H1 (cell line): ENCODE results near the gene IL1R1. TPM values are rescaled to one million over a fixed set of nuclear protein-coding genes. Genes with fewer than 3 reads are reported as not detected.

Experiments
- CTCF ChIA-PET: fragments of 300-600 bp; sonication (Branson Sonifier 250); formaldehyde crosslinking; loops from one replicate; lab custom pipeline; 2021; ENCODE audit not compliant: partially characterized antibody; lab: Charles Lee
- POLR2A ChIA-PET: fragments of 300-600 bp; sonication (Branson Sonifier 250); formaldehyde crosslinking; loops from one replicate; lab custom pipeline; 2021; ENCODE audit warnings: inconsistent platforms; ENCODE audit not compliant: partially characterized antibody; lab: Charles Lee
- DNase-seq, 2 experiments: peaks; one replicate each; pipeline versions ENCODE4 v3.0.0 to v3.0.0-alpha.2; 2010 to 2022; ENCODE audit warnings: low spot score in 2 of 2, low read depth in 1 of 2, mixed read lengths in 1 of 2
- FAIRE-seq: peaks from 2 replicates; lab custom pipeline; 2011; peaks lifted over from hg19 to GRCh38; lab: Jason Lieb, UNC
- H2AFZ ChIP-seq: 2 replicates; pipeline ENCODE4 v1.8.1; 2012; ENCODE audit warnings: low read length, inconsistent platforms
- H2AK5ac ChIP-seq: 2 replicates; pipeline ENCODE4 v1.6.1; 2013; ENCODE audit warnings: low read depth, low read length
- H2BK120ac ChIP-seq: replicated peaks from 2 replicates; pipeline ENCODE3; 2013; ENCODE audit warnings: low read depth, low read length, inconsistent platforms
- H2BK12ac ChIP-seq: 2 replicates; pipeline ENCODE4 v1.6.1; 2013; ENCODE audit warnings: low read depth, low read length
- H2BK15ac ChIP-seq: 2 replicates; pipeline ENCODE4 v1.6.1; 2013; ENCODE audit warnings: low read length
- H2BK20ac ChIP-seq: 2 replicates; pipeline ENCODE4 v1.6.1; 2013; ENCODE audit warnings: low read length
- H2BK5ac ChIP-seq: 2 replicates; pipeline ENCODE4 v1.6.1; 2013; ENCODE audit warnings: low read depth, low read length
- H3K14ac ChIP-seq: 2 replicates; pipeline ENCODE4 v1.6.1; 2013; ENCODE audit warnings: inconsistent platforms; ENCODE audit not compliant: insufficient read length
- H3K18ac ChIP-seq: 2 replicates; pipeline ENCODE4 v1.6.1; 2013; ENCODE audit warnings: low read length; ENCODE audit errors: extremely low read depth
- H3K23ac ChIP-seq: 2 replicates; pipeline ENCODE4 v1.6.1; 2013; ENCODE audit warnings: inconsistent platforms; ENCODE audit not compliant: insufficient read length
- H3K23me2 ChIP-seq: 2 replicates; pipeline ENCODE4 v1.6.1; 2013; ENCODE audit warnings: low read depth, low read length
- H3K27ac ChIP-seq: 2 replicates; pipeline ENCODE4 v1.6.1; 2011; ENCODE audit warnings: low read depth, low read length, inconsistent platforms
- H3K27me3 ChIP-seq, 4 experiments: replicated peaks in 1 of 4; 1 replicate in 1 of 4; 2 replicates in 3 of 4; pipeline versions ENCODE4 v1.6.1 to v1.8.1; 2011 to 2013; ENCODE audit warnings: low read length in 3 of 4, mild to moderate bottlenecking in 3 of 4, inconsistent platforms in 2 of 4, mixed read lengths in 2 of 4, moderate library complexity in 1 of 4; ENCODE audit not compliant: control insufficient read depth in 3 of 4, insufficient read depth in 3 of 4; ENCODE audit errors: extremely low read depth in 1 of 4
- H3K36me3 ChIP-seq, 4 experiments: 2 replicates each; pipeline versions ENCODE4 v1.6.1 to v1.8.1; 2011 to 2013; ENCODE audit warnings: mild to moderate bottlenecking in 4 of 4, low read length in 3 of 4, moderate library complexity in 2 of 4, control low read depth in 1 of 4, inconsistent platforms in 1 of 4; ENCODE audit not compliant: insufficient read depth in 4 of 4, control insufficient read depth in 2 of 4
- H3K4ac ChIP-seq: replicated peaks from 2 replicates; pipeline ENCODE3; 2013; ENCODE audit warnings: low read length, low read depth, mixed read lengths, inconsistent platforms; ENCODE audit not compliant: insufficient read length
- H3K4me1 ChIP-seq, 4 experiments: replicated peaks in 1 of 4; 1 replicate in 1 of 4; 2 replicates in 3 of 4; pipeline versions ENCODE4 v1.6.1 to v1.8.1; 2011 to 2013; ENCODE audit warnings: low read length in 3 of 4, inconsistent platforms in 2 of 4, mixed read lengths in 1 of 4; ENCODE audit not compliant: insufficient read depth in 4 of 4, control insufficient read depth in 3 of 4
- H3K4me2 ChIP-seq, 2 experiments: 2 replicates each; pipeline versions ENCODE4 v1.6.1 to v1.8.1; 2011 to 2013; ENCODE audit warnings: low read depth in 2 of 2, low read length in 2 of 2, control low read depth in 1 of 2, inconsistent platforms in 1 of 2, mild to moderate bottlenecking in 1 of 2; ENCODE audit not compliant: insufficient read depth in 1 of 2
- H3K4me3 ChIP-seq, 4 experiments: fragments of 200-600, 300-600 bp in 1 of 4; sonication (generic), shearing (Covaris generic), sonication (Bioruptor Twin) in 1 of 4; 2 replicates each; pipeline versions ENCODE4 v1.5.1 to v1.8.1; 2011 to 2016; ENCODE audit warnings: low read length in 4 of 4, low read depth in 3 of 4, control low read depth in 2 of 4, inconsistent platforms in 2 of 4, mild to moderate bottlenecking in 2 of 4, mixed read lengths in 1 of 4, moderate library complexity in 1 of 4; ENCODE audit not compliant: insufficient read depth in 2 of 4; ENCODE audit errors: extremely low read depth in 1 of 4
- H3K56ac ChIP-seq: replicated peaks from 2 replicates; pipeline ENCODE3; 2013; ENCODE audit warnings: low read depth, mild to moderate bottlenecking, mixed read lengths, low read length, inconsistent platforms; ENCODE audit not compliant: insufficient read length
- H3K79me1 ChIP-seq: 2 replicates; pipeline ENCODE4 v1.6.1; 2013; ENCODE audit warnings: low read depth, low read length, control low read depth
- H3K79me2 ChIP-seq, 2 experiments: 2 replicates each; pipeline versions ENCODE4 v1.6.1 to v1.8.1; 2012 to 2013; ENCODE audit warnings: low read length in 2 of 2, mild to moderate bottlenecking in 2 of 2, inconsistent platforms in 1 of 2; ENCODE audit not compliant: insufficient read depth in 2 of 2, control insufficient read depth in 1 of 2
- H3K9ac ChIP-seq, 4 experiments: replicated peaks in 1 of 4; 1 replicate in 1 of 4; 2 replicates in 3 of 4; pipeline versions ENCODE4 v1.6.1 to v1.8.1; 2011 to 2013; ENCODE audit warnings: low read depth in 3 of 4, low read length in 3 of 4, control low read depth in 2 of 4, mild to moderate bottlenecking in 2 of 4, moderate library complexity in 2 of 4, inconsistent platforms in 1 of 4; ENCODE audit errors: extremely low read depth in 1 of 4
- H3K9me3 ChIP-seq, 2 experiments: 2 replicates each; pipeline versions ENCODE4 v1.6.1 to v1.8.1; 2012 to 2013; ENCODE audit warnings: mild to moderate bottlenecking in 2 of 2, moderate library complexity in 2 of 2, control low read depth in 1 of 2, inconsistent platforms in 1 of 2, low read depth in 1 of 2, low read length in 1 of 2, mixed read lengths in 1 of 2; ENCODE audit not compliant: insufficient read depth in 2 of 2
- H4K20me1 ChIP-seq, 2 experiments: replicated peaks in 1 of 2; 2 replicates each; pipeline versions ENCODE3 to v1.8.1; 2011 to 2013; ENCODE audit warnings: inconsistent platforms in 2 of 2, low read length in 2 of 2, mild to moderate bottlenecking in 1 of 2; ENCODE audit not compliant: insufficient read depth in 2 of 2, control insufficient read depth in 1 of 2
- H4K5ac ChIP-seq: 2 replicates; pipeline ENCODE4 v1.6.1; 2013; ENCODE audit warnings: low read length, low read depth, mixed read lengths, inconsistent platforms; ENCODE audit not compliant: insufficient read length
- H4K8ac ChIP-seq: 2 replicates; pipeline ENCODE4 v1.8.0; 2013; ENCODE audit warnings: mild to moderate bottlenecking, moderate library complexity, low read length, inconsistent platforms; ENCODE audit not compliant: insufficient read depth; ENCODE audit errors: extremely low read depth
- H4K91ac ChIP-seq: replicated peaks from 2 replicates; pipeline ENCODE3; 2013; ENCODE audit warnings: low read length, mixed read lengths, inconsistent platforms; ENCODE audit not compliant: insufficient read length
- CEBPB ChIP-seq: IDR thresholded peaks from 2 replicates; pipeline ENCODE4 v1.6.1; 2012; ENCODE audit warnings: low read depth, low read length
- CHD1 ChIP-seq: IDR thresholded peaks from 2 replicates; pipeline ENCODE4 v1.6.1; 2012; ENCODE audit warnings: low read depth, low read length, improper control_type of control experiment
- E2F6 ChIP-seq: IDR thresholded peaks from 2 replicates; pipeline ENCODE4 v1.6.1; 2012; ENCODE audit warnings: inconsistent platforms
- EP300 ChIP-seq, 2 experiments: IDR thresholded peaks; 1 replicate in 1 of 2; 2 replicates in 1 of 2; pipeline ENCODE4 v1.6.1; 2011 to 2012; ENCODE audit warnings: low read depth in 2 of 2, low read length in 2 of 2, mild to moderate bottlenecking in 2 of 2, borderline replicate concordance in 1 of 2, inconsistent platforms in 1 of 2, moderate library complexity in 1 of 2
- EZH2 ChIP-seq: fragments of 200-600 bp; sonication (generic); IDR thresholded peaks from 2 replicates; pipeline ENCODE4 v1.7.1; 2012; ENCODE audit warnings: low read depth, mild to moderate bottlenecking, moderate library complexity, low read length, inconsistent platforms; ENCODE audit not compliant: severe bottlenecking
- KDM1A ChIP-seq: fragments of 200-600, 300-600 bp; sonication (generic); IDR thresholded peaks from 2 replicates; pipeline ENCODE4 v1.7.1; 2016; ENCODE audit warnings: mild to moderate bottlenecking, low read length, borderline replicate concordance
- NANOG ChIP-seq: IDR thresholded peaks from 2 replicates; pipeline ENCODE4 v1.6.1; 2011; ENCODE audit warnings: low read length, low read depth, mild to moderate bottlenecking, inconsistent platforms; ENCODE audit not compliant: insufficient read depth, poor library complexity, severe bottlenecking
- SAP30 ChIP-seq: fragments of 300-600 bp; sonication (generic); IDR thresholded peaks from 2 replicates; pipeline ENCODE4 v1.7.1; 2012; ENCODE audit warnings: low read length, moderate library complexity, mild to moderate bottlenecking, inconsistent platforms; ENCODE audit not compliant: insufficient read depth, insufficient replicate concordance
- SIX5 ChIP-seq: IDR thresholded peaks from 2 replicates; pipeline ENCODE4 v1.6.1; 2011; ENCODE audit warnings: mild to moderate bottlenecking, low read depth, low read length
- SUZ12 ChIP-seq: fragments of 200-600 bp; sonication (generic); IDR thresholded peaks from 2 replicates; pipeline ENCODE4 v1.6.1; 2012; ENCODE audit warnings: mild to moderate bottlenecking, inconsistent platforms, low read length, moderate library complexity, mixed read lengths
- YY1 ChIP-seq: IDR thresholded peaks from 2 replicates; pipeline ENCODE4 v1.6.1; 2011; ENCODE audit warnings: low read depth, mild to moderate bottlenecking, low read length
- WGBS, 2 experiments: shearing (Covaris generic) in 1 of 2; methylation state at CpG; one replicate each; pipeline versions ENCODE4 v1.1.6 to v1.1.7; 2013 to 2015; ENCODE audit warnings: low lambda C conversion rate in 2 of 2, mixed read lengths in 2 of 2, inconsistent platforms in 1 of 2, low coverage in 1 of 2, missing lambda C conversion rate in 1 of 2; ENCODE audit not compliant: insufficient replicate concordance in 2 of 2, insufficient coverage in 1 of 2, insufficient read length in 1 of 2; ENCODE audit errors: extremely low coverage in 1 of 2, missing lambda C conversion rate in 1 of 2; 5-methylcytosine and 5-hydroxymethylcytosine counted together
- polyA plus RNA-seq, 7 experiments: library from polyadenylated mRNA; depleted of rRNA in 3 of 7; stranded (reverse) in 5 of 7; unstranded in 2 of 7; fragments of >200 nt in 5 of 7; fragments of 200-250 nt in 2 of 7; gene quantifications; 1 replicate in 5 of 7; 2 replicates in 1 of 7; 4 replicates in 1 of 7; pipeline versions ENCODE4 v1.2.1 to v1.2.3, GENCODE V29; 2011 to 2013; ENCODE audit warnings: missing spikeins in 2 of 7, mixed read lengths in 2 of 7
- total RNA-seq: library from RNA; stranded (reverse); fragmentation: NEBNext Ultra II Directional; extraction: Animal tissue kit (Norgen Biotek cat#: 25700); gene quantifications from 2 replicates; pipeline ENCODE4 v1.2.1, GENCODE V29; 2021
- TF ChIP-seq, protein P1 (sequence below): IDR thresholded peaks from 2 replicates; pipeline ENCODE4 v1.6.1; 2011; ENCODE audit warnings: low read depth, mild to moderate bottlenecking, low read length; ENCODE audit not compliant: insufficient read depth

IL1R1 gene
- total and polyA plus RNA-seq, 2 of the 8 experiments (the other 6 are each of a cell fraction or from before 2014, with no cell fraction given) = 0.34 to 0.47 TPM

DNA sequence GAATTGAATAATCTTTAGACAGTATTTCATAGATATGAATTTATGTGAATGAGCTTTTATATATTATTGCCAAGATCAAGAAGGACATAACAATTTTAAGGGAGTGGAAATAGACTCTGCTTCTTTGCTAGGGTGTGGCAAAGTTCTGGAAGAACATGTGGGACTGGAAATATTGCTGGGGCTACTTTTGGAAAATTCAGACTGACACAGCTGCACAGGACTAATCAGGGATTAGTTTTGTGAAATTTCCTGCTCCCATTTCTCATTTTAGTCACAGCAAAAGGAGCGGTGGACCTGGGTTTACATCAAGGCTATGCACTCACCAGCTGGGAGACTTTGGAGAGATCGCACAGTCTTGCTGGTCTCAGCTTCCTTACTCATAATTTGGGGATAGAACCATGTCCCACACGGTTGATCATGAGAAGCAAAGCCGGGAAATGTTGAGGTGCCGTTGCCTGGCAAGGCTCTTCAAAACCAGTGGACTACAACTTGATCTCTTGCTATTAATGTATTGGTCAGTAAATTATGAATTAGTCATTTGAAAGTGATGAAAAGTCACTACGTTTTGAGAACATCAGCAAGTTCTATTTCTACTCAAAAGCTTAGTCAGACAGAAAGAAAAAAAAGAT is 86.7 kb downstream of the IL1R1 start:
- H3K9ac ChIP-seq = no peak overlapping the region
- no peaks in the 10 kb centered on the region for H3K36me3 ChIP-seq
- no peak overlapping the region for H3K27ac ChIP-seq
- H3K27me3 ChIP-seq = no peaks in the 10 kb centered on the region
- no peak overlapping the region for H2AFZ ChIP-seq
- no peak for DNase-seq
- no peak overlapping the region for H4K5ac ChIP-seq
- peaks cover 0 to 8% (median 4%) of the 10 kb centered on the region in 4 experiments; a peak in 5 of 7 replicates for H3K4me1 ChIP-seq
- no peak overlapping the region for H4K91ac ChIP-seq
- H3K4ac ChIP-seq = no peak overlapping the region
- H2BK12ac ChIP-seq = no peak overlapping the region
- no peak for TF ChIP-seq SAP30
- no peak for TF ChIP-seq NANOG
- TF ChIP-seq E2F6 = no peak
- no peak for TF ChIP-seq SUZ12
- no peak for TF ChIP-seq CHD1
- TF ChIP-seq EP300 (IDR thresholded peaks at IDR 0.05; ENCODE audit: borderline replicate concordance in 1 of 2, low read depth in 2 of 2, low read length in 2 of 2) = no peak
- no peak for TF ChIP-seq KDM1A
- TF ChIP-seq CEBPB = no peak
- no peak for TF ChIP-seq SIX5
- no peak for TF ChIP-seq YY1
- no peak for TF ChIP-seq EZH2
- TF ChIP-seq, protein P1, sequence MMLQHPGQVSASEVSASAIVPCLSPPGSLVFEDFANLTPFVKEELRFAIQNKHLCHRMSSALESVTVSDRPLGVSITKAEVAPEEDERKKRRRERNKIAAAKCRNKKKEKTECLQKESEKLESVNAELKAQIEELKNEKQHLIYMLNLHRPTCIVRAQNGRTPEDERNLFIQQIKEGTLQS = no peak
- no peak overlapping the region for H2AK5ac ChIP-seq
- H3K56ac ChIP-seq = no peak overlapping the region
- ChIA-PET CTCF (interaction anchor here (0.8 kb wide), 1 partner anchor 229 kb away, joined by 4 read pairs; no protein-coding TSS in a partner anchor), POLR2A (no interaction called here)
- no peak overlapping the region for H3K18ac ChIP-seq
- H3K23ac ChIP-seq = no peak overlapping the region
- no peaks in the 10 kb centered on the region for H3K23me2 ChIP-seq
- no peak overlapping the region for H3K4me2 ChIP-seq
- H2BK20ac ChIP-seq = no peak overlapping the region
- no peak overlapping the region for H2BK15ac ChIP-seq
- no peaks in the 10 kb centered on the region for H3K9me3 ChIP-seq
- no peaks in the 10 kb centered on the region for H4K20me1 ChIP-seq
- H3K79me2 ChIP-seq = no peaks in the 10 kb centered on the region
- FAIRE-seq = no peak
- 94% methylated on average over 6 of the region's 6 CpGs; no CpG with 5 or more reads in 1 of the 2 experiments for WGBS, 2 experiments
- no peak overlapping the region for H2BK5ac ChIP-seq
- no peaks in the 10 kb centered on the region for H3K79me1 ChIP-seq
- H2BK120ac ChIP-seq = no peak overlapping the region
- no peak overlapping the region for H3K14ac ChIP-seq
- H4K8ac ChIP-seq = no peak overlapping the region
- no peak overlapping the region for H3K4me3 ChIP-seq
